ENCODE measurements around the gene VWA8. TPM values are rescaled to one million over a fixed set of nuclear protein-coding genes. Genes with fewer than 3 reads are reported as not detected.
"Not testable (repeated sequence)": the region's sequence is repeated elsewhere in the genome, so short reads cannot be mapped to it uniquely, and the experiment has no call there.

The VWA8 gene
- total and polyA plus RNA-seq, 9 donors: 4.5 to 25.1 (median 21.0) TPM

- intact Hi-C loops (cut with DNase I): loop anchor here in 1 of 4 donors (10.0 kb wide), 1 partner anchor 297 kb away; no protein-coding TSS in a partner anchor
- Histone ChIP-seq H3K4me1 (ENCODE audit: insufficient read depth) (no peaks in the 10 kb centered on the region), H3K27me3 (no peaks in the 10 kb centered on the region), H3K4me3 (no peak overlapping the region), H3K27ac (no peak overlapping the region), H3K9me3 (no peaks in the 10 kb centered on the region), H3K36me3 (no peaks in the 10 kb centered on the region)
- 86 to 96% (median 88%) methylated on average over 1 of the region's 1 CpG for WGBS, 3 donors
- TF ChIP-seq, protein P1, sequence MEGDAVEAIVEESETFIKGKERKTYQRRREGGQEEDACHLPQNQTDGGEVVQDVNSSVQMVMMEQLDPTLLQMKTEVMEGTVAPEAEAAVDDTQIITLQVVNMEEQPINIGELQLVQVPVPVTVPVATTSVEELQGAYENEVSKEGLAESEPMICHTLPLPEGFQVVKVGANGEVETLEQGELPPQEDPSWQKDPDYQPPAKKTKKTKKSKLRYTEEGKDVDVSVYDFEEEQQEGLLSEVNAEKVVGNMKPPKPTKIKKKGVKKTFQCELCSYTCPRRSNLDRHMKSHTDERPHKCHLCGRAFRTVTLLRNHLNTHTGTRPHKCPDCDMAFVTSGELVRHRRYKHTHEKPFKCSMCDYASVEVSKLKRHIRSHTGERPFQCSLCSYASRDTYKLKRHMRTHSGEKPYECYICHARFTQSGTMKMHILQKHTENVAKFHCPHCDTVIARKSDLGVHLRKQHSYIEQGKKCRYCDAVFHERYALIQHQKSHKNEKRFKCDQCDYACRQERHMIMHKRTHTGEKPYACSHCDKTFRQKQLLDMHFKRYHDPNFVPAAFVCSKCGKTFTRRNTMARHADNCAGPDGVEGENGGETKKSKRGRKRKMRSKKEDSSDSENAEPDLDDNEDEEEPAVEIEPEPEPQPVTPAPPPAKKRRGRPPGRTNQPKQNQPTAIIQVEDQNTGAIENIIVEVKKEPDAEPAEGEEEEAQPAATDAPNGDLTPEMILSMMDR (IDR thresholded peaks at IDR 0.05): no peak
- TF ChIP-seq POLR2A (IDR thresholded peaks at IDR 0.05) (no peak), EP300 (IDR thresholded peaks at IDR 0.05) (no peak)
- DNase-seq: no peak
These were observed 309.4 kb downstream of the VWA8 start for GRCh38 chr13:41651413-41652058.

DNA sequence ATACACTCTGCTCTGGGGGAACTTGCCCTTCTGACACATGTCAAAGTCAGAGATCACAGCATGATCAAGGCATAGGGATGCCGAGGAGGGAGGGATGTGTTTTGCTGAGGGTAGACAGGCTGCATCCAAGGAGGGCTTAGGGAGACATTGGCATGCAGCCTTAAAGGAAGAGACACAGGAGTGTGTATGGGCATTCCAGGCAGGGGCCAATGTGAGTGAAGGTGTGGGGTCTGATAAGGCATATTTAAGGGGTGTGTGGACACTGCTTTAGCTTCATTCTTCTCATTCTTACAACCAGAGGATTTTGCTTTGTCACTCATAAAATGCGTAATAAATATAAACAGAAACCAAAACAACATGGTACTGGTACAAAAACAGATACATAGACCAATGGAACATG is 310.2 kb downstream of the VWA8 start:
- no peak for DNase-seq
- no peak overlapping the region for H3K4me3 ChIP-seq
- intact Hi-C loops (cut with DNase I): loop anchor here in 1 of 4 donors (10.0 kb wide), 1 partner anchor 296 kb away; no protein-coding TSS in a partner anchor
- H3K36me3 ChIP-seq: no peaks in the 10 kb centered on the region
- WGBS, 3 donors: 89 to 93% (median 92%) methylated on average over 2 of the region's 2 CpGs
- H3K27ac ChIP-seq: no peak overlapping the region
- no peaks in the 10 kb centered on the region for H3K27me3 ChIP-seq
- TF ChIP-seq, protein P1 (IDR thresholded peaks at IDR 0.05): no peak
- no peak for TF ChIP-seq EP300 (IDR thresholded peaks at IDR 0.05)
- no peak for TF ChIP-seq POLR2A (IDR thresholded peaks at IDR 0.05)
- no peaks in the 10 kb centered on the region for H3K9me3 ChIP-seq
- no peaks in the 10 kb centered on the region for H3K4me1 ChIP-seq (ENCODE audit: insufficient read depth)

- WGBS, 3 donors: 84 to 95% (median 93%) methylated on average over 3 of the region's 3 CpGs
These were observed 311.2 kb downstream of the VWA8 start for GRCh38 chr13:41649659-41650058.

DNA sequence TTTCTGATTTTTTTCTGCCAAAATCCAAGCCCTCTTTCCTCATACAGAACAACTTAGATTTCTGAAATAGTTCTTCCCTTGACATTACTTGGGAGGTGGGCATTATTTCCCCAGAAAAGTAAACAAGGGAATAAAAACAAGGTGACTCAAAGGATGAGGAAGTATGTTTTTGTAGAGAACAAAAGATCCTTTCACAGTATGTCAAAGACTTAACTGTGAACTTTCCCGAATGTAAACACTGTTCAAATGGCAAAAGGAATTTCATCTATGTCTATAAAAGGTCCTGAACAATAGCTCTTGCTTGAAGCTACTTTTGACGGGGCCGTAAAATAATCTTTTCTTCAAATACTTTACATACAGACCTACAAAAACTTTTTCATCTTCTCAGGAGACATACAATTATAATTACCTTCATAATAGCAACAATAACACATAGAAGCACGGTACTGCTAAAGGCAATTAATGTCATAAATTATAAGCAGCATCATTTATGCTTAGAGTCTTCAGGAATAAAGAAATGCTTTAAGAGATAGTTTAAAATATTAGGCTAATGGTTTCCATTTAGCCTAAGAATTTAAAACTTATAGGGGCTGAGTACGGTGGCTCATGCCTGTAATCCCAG is 312.5 kb downstream of the VWA8 start:
- H3K27ac ChIP-seq: no peak overlapping the region
- TF ChIP-seq EP300 (IDR thresholded peaks at IDR 0.05) (no peak), POLR2A (IDR thresholded peaks at IDR 0.05) (no peak)
- TF ChIP-seq, protein P1 (IDR thresholded peaks at IDR 0.05): no peak
- intact Hi-C loops (cut with DNase I): no loop called here
- no peaks in the 10 kb centered on the region for H3K36me3 ChIP-seq
- WGBS, 3 donors: 29 to 52% (median 32%) methylated on average over 5 of the region's 5 CpGs
- DNase-seq: no peak
- peaks cover 5% of the 10 kb centered on the region for H3K4me1 ChIP-seq (ENCODE audit: insufficient read depth)
- no peaks in the 10 kb centered on the region for H3K9me3 ChIP-seq
- no peaks in the 10 kb centered on the region for H3K27me3 ChIP-seq
- H3K4me3 ChIP-seq: no peak overlapping the region

More at GRCh38 chr13:41649659-41650058, 311.2 kb downstream of the VWA8 start:
- Histone ChIP-seq H3K27me3 (no peaks in the 10 kb centered on the region), H3K4me1 (ENCODE audit: insufficient read depth) (peaks cover 3% of the 10 kb centered on the region), H3K4me3 (no peak overlapping the region), H3K36me3 (no peaks in the 10 kb centered on the region), H3K9me3 (no peaks in the 10 kb centered on the region), H3K27ac (no peak overlapping the region)
- DNase-seq: no peak
- intact Hi-C loops (cut with DNase I): loop anchor here in 1 of 4 donors (10.0 kb wide), 1 partner anchor 295 kb away; no protein-coding TSS in a partner anchor
- TF ChIP-seq EP300 (IDR thresholded peaks at IDR 0.05): no peak
- no peak for TF ChIP-seq POLR2A (IDR thresholded peaks at IDR 0.05)
- TF ChIP-seq, protein P1 (IDR thresholded peaks at IDR 0.05): no peak

- H3K9me3 ChIP-seq; intact Hi-C loops (cut with DNase I); H3K4me3 ChIP-seq; H3K4me1 ChIP-seq (ENCODE audit: insufficient read depth); H3K27me3 ChIP-seq; DNase-seq; H3K27ac ChIP-seq; H3K36me3 ChIP-seq: not testable (repeated sequence)
- WGBS, 3 donors: 72 to 83% (median 76%) methylated on average over 10 of the region's 10 CpGs
These were observed 313.1 kb downstream of the VWA8 start for GRCh38 chr13:41647699-41648313.
